ENCODE results near the gene C19orf73. TPM values are rescaled to one million over a fixed set of nuclear protein-coding genes. Genes with fewer than 3 reads are reported as not detected.

C19orf73 gene
- total and polyA plus RNA-seq, 9 of the 15 experiments (the other 6 are each of a cell fraction or from before 2014, with no cell fraction given), result 0.08 to 7.4 (median 1.4) TPM

GRCh38 chr19:49142866-49143335, 24.0 kb upstream of the C19orf73 start:
- Histone ChIP-seq H3K79me2 (ENCODE audit: control insufficient read depth, insufficient read depth, low read length) (peaks cover 3% of the 10 kb centered on the region; the same call in 2 of the 3 replicates), H3K27me3 (ENCODE audit: control insufficient read depth in 2 of 2, insufficient read depth in 2 of 2, low read length in 2 of 2) (no peaks in the 10 kb centered on the region), H3K4me2 (ENCODE audit: insufficient read depth, low read length) (peak overlapping the region; percentile 85), H3K4me3 (peak overlapping the region; percentile 46), H4K20me1 (replicated peaks; ENCODE audit: control insufficient read depth, insufficient read depth, low read length) (no peaks in the 10 kb centered on the region), H3K9ac (ENCODE audit: insufficient read depth in 1 of 2, low read depth in 2 of 2, low read length in 2 of 2) (peak overlapping the region in 1 of 2 experiments; percentile 45; a peak in 2 of 4 replicates), H3K4me1 (replicated peaks in 1 of 2; ENCODE audit: control insufficient read depth in 2 of 2, insufficient read depth in 2 of 2, low read length in 2 of 2) (peaks cover 14 to 44% of the 10 kb centered on the region in 2 experiments; a peak in 4 of 5 replicates), H3K9me1 (ENCODE audit: control insufficient read depth, insufficient read depth, low read length) (no peaks in the 10 kb centered on the region), H2AFZ (ENCODE audit: low read depth, low read length) (peak overlapping the region; percentile 93), H3K36me3 (ENCODE audit: control insufficient read depth, insufficient read depth, low read length) (no peaks in the 10 kb centered on the region), H3K9me3 (replicated peaks; ENCODE audit: control insufficient read depth, insufficient read depth, low read depth, low read length) (no peaks in the 10 kb centered on the region), H3K27ac (ENCODE audit: extremely low read depth, low read depth, low read length) (peak overlapping the region; percentile 43; the same call in 1 of the 3 replicates)
- in situ Hi-C loops (cut with MboI), result no loop called here
- intact Hi-C loops (cut with micrococcal nuclease), result loop anchor here (2.0 kb wide), 1 partner anchor 14 kb away; no protein-coding TSS in a partner anchor
- ChIA-PET CTCF (ENCODE audit: low intra/inter-chr PET ratio) (interaction anchor here (0.6 kb wide), 1 partner anchor 43 kb away, joined by 3 read pairs; no protein-coding TSS in a partner anchor), POLR2A (interaction anchor here (0.6 to 0.9 kb wide), 4 partner anchors 9 to 614 kb away, joined by 3 to 5 read pairs (median 3); no protein-coding TSS in a partner anchor)
- peak; percentile 99 for FAIRE-seq
- ATAC-seq, result peak; percentile 97
- DNase-seq (ENCODE audit: extremely low read depth in 1 of 4, low spot score in 3 of 4), result peak; percentile 77 to 97 (median 86)
- BruUV-seq (replicated peaks), result no TSS peak
- 12% methylated on average over 21 of the region's 21 CpGs for WGBS (ENCODE audit: insufficient coverage, low coverage, missing lambda C conversion rate)
- TF ChIP-seq PKNOX1 (IDR thresholded peaks at IDR 0.05) (peak; percentile 62), DPF2 (IDR thresholded peaks at IDR 0.05) (peak; percentile 36; the same call in 1 of the 2 replicates), SP2 (IDR thresholded peaks at IDR 0.05; ENCODE audit: extremely low read depth, low read depth, low read length, poor library complexity, severe bottlenecking) (peak; percentile 56), FOS (IDR thresholded peaks at IDR 0.05; ENCODE audit: extremely low read depth, insufficient read length) (peak; percentile 80), SUPT5H (IDR thresholded peaks at IDR 0.05) (peak; percentile 61), CREM (IDR thresholded peaks at IDR 0.05; ENCODE audit: low read depth) (peak; percentile 46; the same call in 1 of the 2 replicates), HDAC2 (IDR thresholded peaks at IDR 0.05) (peak; percentile 41; the same call in 1 of the 2 replicates), TAL1 (IDR thresholded peaks at IDR 0.05) (0 out of 2 replicates have a peak, but pooled peaks have one; percentile 7), MTA3 (IDR thresholded peaks at IDR 0.05; ENCODE audit: borderline replicate concordance) (peak; percentile 41; the same call in 1 of the 2 replicates), ZFX (CRISPR knock-in tag; IDR thresholded peaks at IDR 0.05) (peak; percentile 26; the same call in 1 of the 2 replicates), POLR2A (conservative IDR thresholded peaks at IDR 0.05) (peak; percentile 52), SRF (CRISPR knock-in tag; IDR thresholded peaks at IDR 0.05) (peak in 1 of 2 experiments; percentile 66; a peak in 2 of 4 replicates), MCM7 (IDR thresholded peaks at IDR 0.05) (0 out of 4 replicates have a peak, but pooled peaks of 1 of the 2 experiments have one; percentile 34), TFAP4 (CRISPR knock-in tag; IDR thresholded peaks at IDR 0.05; ENCODE audit: borderline replicate concordance) (peak; percentile 50; the same call in 1 of the 2 replicates), POLR3G (IDR thresholded peaks at IDR 0.05; ENCODE audit: extremely low read depth, insufficient read length, insufficient replicate concordance) (no peak), CREB1 (IDR thresholded peaks at IDR 0.05) (no peak), CREB1 (CRISPR knock-in tag; IDR thresholded peaks at IDR 0.05) (peak; percentile 54; the same call in 1 of the 2 replicates), CCNT2 (IDR thresholded peaks at IDR 0.05; ENCODE audit: borderline replicate concordance, extremely low read depth, insufficient read length, low read depth, low read length) (peak; percentile 22), PHF21A (IDR thresholded peaks at IDR 0.05; ENCODE audit: borderline replicate concordance, low read depth) (no peak), VEZF1 (CRISPR knock-in tag; IDR thresholded peaks at IDR 0.05) (peak; percentile 94), KDM4B (IDR thresholded peaks at IDR 0.05; ENCODE audit: borderline replicate concordance in 2 of 2, low read depth in 1 of 2) (0 out of 4 replicates have a peak, but pooled peaks of 1 of the 2 experiments have one; percentile 39)

Data from K562 (cell line).